Endothelial cell of umbilical vein (primary cell): ENCODE data around the gene PCYOX1L. TPM values are rescaled to one million over a fixed set of nuclear protein-coding genes. Genes with fewer than 3 reads are reported as not detected.

Experiments used
- BruUV-seq: library from RNA; stranded (reverse); fragments of 400-500 nt; replicated peaks from 2 replicates; lab custom pipeline; 2021; lab: Mats Ljungman, UMichigan
- CTCF ChIA-PET: fragments of 300-600, 350-600 bp; sonication (Branson Sonifier 250); formaldehyde crosslinking; loops from one replicate; lab custom pipeline; 2021; ENCODE audit warnings: antibody characterized with exemption, inconsistent platforms; lab: Charles Lee
- POLR2A ChIA-PET: fragments of 300-600, 350-600 bp; sonication (Branson Sonifier 250); formaldehyde crosslinking; loops from one replicate; lab custom pipeline; 2021; ENCODE audit warnings: antibody characterized with exemption, inconsistent platforms; lab: Charles Lee
- DNase-seq: peaks from one replicate; pipeline ENCODE4 v3.0.0-alpha.2; 2011; ENCODE audit warnings: low read depth, low spot score
- FAIRE-seq: peaks from 2 replicates; lab custom pipeline; 2011; peaks lifted over from hg19 to GRCh38; lab: Jason Lieb, UNC
- H2AFZ ChIP-seq: 2 replicates; pipeline ENCODE4 v1.6.0; 2012; ENCODE audit warnings: low read depth, low read length, control low read depth, inconsistent platforms
- H3K27ac ChIP-seq: 2 replicates; pipeline ENCODE4 v1.5.1; 2011; ENCODE audit warnings: low read depth, mild to moderate bottlenecking, control low read depth, low read length, moderate library complexity; ENCODE audit not compliant: insufficient read depth
- H3K27me3 ChIP-seq, 2 experiments: 2 replicates each; pipeline versions ENCODE4 v1.6.0 to v1.6.1; 2011; ENCODE audit warnings: low read length in 2 of 2, mixed read lengths in 1 of 2; ENCODE audit not compliant: control insufficient read depth in 2 of 2, insufficient read depth in 2 of 2
- H3K36me3 ChIP-seq, 2 experiments: 2 replicates in 1 of 2; 3 replicates in 1 of 2; pipeline ENCODE4 v1.5.1; 2011; ENCODE audit warnings: low read length in 2 of 2, mild to moderate bottlenecking in 1 of 2, moderate library complexity in 1 of 2; ENCODE audit not compliant: control insufficient read depth in 2 of 2, insufficient read depth in 2 of 2; ENCODE audit errors: extremely low read depth in 1 of 2
- H3K4me1 ChIP-seq: 3 replicates; pipeline ENCODE4 v1.5.1; 2011; ENCODE audit warnings: mild to moderate bottlenecking, low read length; ENCODE audit not compliant: control insufficient read depth, insufficient read depth; ENCODE audit errors: extremely low read depth
- H3K4me2 ChIP-seq: 2 replicates; pipeline ENCODE4 v1.6.1; 2011; ENCODE audit warnings: low read length, control low read depth, mixed read lengths; ENCODE audit not compliant: insufficient read depth
- H3K4me3 ChIP-seq, 3 experiments: fragments of 200-600 bp in 1 of 3; sonication (generic), shearing (Covaris generic) in 1 of 3; replicated peaks in 1 of 3; 2 replicates each; pipeline ENCODE4 v1.5.1; 2011 to 2016; ENCODE audit warnings: control low read depth in 3 of 3, low read length in 3 of 3, mild to moderate bottlenecking in 2 of 3, inconsistent platforms in 1 of 3, low read depth in 1 of 3, moderate library complexity in 1 of 3; ENCODE audit not compliant: insufficient read depth in 1 of 3
- H3K79me2 ChIP-seq: 2 replicates; pipeline ENCODE4 v1.6.0; 2012; ENCODE audit warnings: low read length, inconsistent platforms; ENCODE audit not compliant: control insufficient read depth, insufficient read depth
- H3K9ac ChIP-seq: replicated peaks from 2 replicates; pipeline ENCODE3; 2011; ENCODE audit warnings: low read length, control low read depth; ENCODE audit not compliant: insufficient read depth; ENCODE audit errors: extremely low read depth
- H3K9me1 ChIP-seq: replicated peaks from 3 replicates; pipeline ENCODE4 v1.6.0; 2011; ENCODE audit warnings: mild to moderate bottlenecking, low read length; ENCODE audit not compliant: control insufficient read depth, insufficient read depth; ENCODE audit errors: extremely low read depth
- H3K9me3 ChIP-seq: replicated peaks from 2 replicates; pipeline ENCODE4 v1.5.1; 2012; ENCODE audit warnings: low read length, inconsistent platforms; ENCODE audit not compliant: control insufficient read depth, insufficient read depth
- H4K20me1 ChIP-seq: replicated peaks from 2 replicates; pipeline ENCODE3; 2011; ENCODE audit warnings: mild to moderate bottlenecking, low read length; ENCODE audit not compliant: control insufficient read depth, insufficient read depth; ENCODE audit errors: extremely low read depth
- EZH2 ChIP-seq: IDR thresholded peaks from 2 replicates; pipeline ENCODE4 v1.6.1; 2012; ENCODE audit warnings: borderline replicate concordance, low read depth, mild to moderate bottlenecking, moderate library complexity, low read length, inconsistent platforms; ENCODE audit not compliant: severe bottlenecking
- FOS ChIP-seq: IDR thresholded peaks from 2 replicates; pipeline ENCODE4 v1.6.1; 2011; ENCODE audit warnings: mild to moderate bottlenecking, low read length, moderate library complexity, borderline replicate concordance; ENCODE audit not compliant: insufficient read depth
- GATA2 ChIP-seq: IDR thresholded peaks from 2 replicates; pipeline ENCODE4 v1.7.0; 2011; ENCODE audit warnings: low read depth, mild to moderate bottlenecking, moderate library complexity, mixed read lengths, low read length; ENCODE audit not compliant: insufficient read length, insufficient read depth
- JUN ChIP-seq: IDR thresholded peaks from 2 replicates; pipeline ENCODE4 v1.6.1; 2011; ENCODE audit warnings: borderline replicate concordance, low read depth; ENCODE audit not compliant: insufficient read length, insufficient read depth
- MYC ChIP-seq: IDR thresholded peaks from one replicate; pipeline ENCODE4 v1.6.1; 2011; ENCODE audit warnings: mild to moderate bottlenecking, low read depth, low read length
- POLR2A ChIP-seq: IDR thresholded peaks from 2 replicates; pipeline ENCODE4 v1.6.1; 2012; ENCODE audit warnings: low read depth, mild to moderate bottlenecking, control low read depth, low read length
- POLR2AphosphoS5 ChIP-seq: IDR thresholded peaks from 2 replicates; pipeline ENCODE4 v1.6.1; 2012; ENCODE audit warnings: low read depth, mild to moderate bottlenecking, control low read depth, low read length, moderate library complexity; ENCODE audit not compliant: insufficient read depth
- dilution Hi-C: fragments of 300-500 bp; cut with MboI; formaldehyde crosslinking; loops from one replicate; pipeline ENCODE4 v1.15.0; 2019; ENCODE audit warnings: low sequenced_read_pairs; ENCODE audit not compliant: extremely low pct_ligation_motif_present
- intact Hi-C: fragments of 100-400 bp; cut with micrococcal nuclease; formaldehyde crosslinking; loops from one replicate; pipeline ENCODE4 v1.10.0; 2022
- polyA plus RNA-seq, 4 experiments: library from polyadenylated mRNA; depleted of rRNA in 3 of 4; stranded (reverse) in 3 of 4; unstranded in 1 of 4; fragments of >200 nt; gene quantifications; 2 replicates each; pipeline versions ENCODE4 v1.2.1 to v1.2.3, GENCODE V29; 2011 to 2012; ENCODE audit warnings: missing spikeins in 1 of 4
- total RNA-seq: library from RNA; stranded (reverse); gene quantifications from 2 replicates; pipeline ENCODE4 v1.2.3, GENCODE V29; 2021
- TF ChIP-seq, protein P1 (sequence below): IDR thresholded peaks from 2 replicates; pipeline ENCODE4 v1.6.1; 2011; ENCODE audit not compliant: insufficient read depth, insufficient read length
- TF ChIP-seq, protein P2 (sequence below), 2 donors: IDR thresholded peaks; 1 replicate in 1 of 2; 2 replicates in 1 of 2; pipeline ENCODE4 v1.5.1; 2011; ENCODE audit warnings: low read length in 2 of 2, mild to moderate bottlenecking in 2 of 2, moderate library complexity in 2 of 2, control low read depth in 1 of 2, inconsistent platforms in 1 of 2, low read depth in 1 of 2; ENCODE audit not compliant: insufficient read depth in 1 of 2; ENCODE audit errors: extremely low read depth in 1 of 2

PCYOX1L gene
- total and polyA plus RNA-seq, 2 donors (not counting 3 experiments of a cell fraction or from before 2014, with no cell fraction given): 23.3 to 28.1 TPM

DNA sequence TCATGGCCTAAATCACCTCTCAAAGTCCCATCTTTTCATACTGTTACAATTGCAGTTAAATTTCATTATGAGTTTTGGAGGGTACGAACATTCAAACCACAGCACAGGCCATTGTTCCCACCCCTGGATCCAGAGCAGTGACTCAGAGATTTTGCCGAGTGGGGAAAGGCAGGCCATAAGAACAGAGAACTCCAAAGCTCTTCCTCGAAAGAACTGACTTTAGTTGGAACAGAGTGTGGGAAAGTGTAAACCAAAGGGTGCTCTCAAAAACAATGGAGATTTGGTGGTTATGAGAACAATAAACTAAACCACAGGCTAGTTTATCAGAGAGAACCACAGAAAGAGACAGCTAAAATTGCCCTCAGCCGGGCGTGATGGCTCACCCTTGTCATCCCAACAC lies 32.0 kb upstream of the PCYOX1L start:
- no peak for DNase-seq
- no peaks in the 10 kb centered on the region for H3K9me3 ChIP-seq

More for the DNA sequence above, 32.0 kb upstream of the PCYOX1L start:
- Histone ChIP-seq H3K27ac (peak overlapping the region; percentile 10), H3K36me3 (peaks cover 3% of the 10 kb centered on the region in 2 experiments), H3K79me2 (no peaks in the 10 kb centered on the region), H4K20me1 (no peaks in the 10 kb centered on the region), H3K4me3 (no peak overlapping the region), H2AFZ (no peak overlapping the region), H3K4me2 (no peak overlapping the region), H3K27me3 (no peaks in the 10 kb centered on the region), H3K9me1 (no peaks in the 10 kb centered on the region), H3K4me1 (peaks cover 44% of the 10 kb centered on the region), H3K9ac (no peak overlapping the region)
- ChIA-PET POLR2A (no interaction called here), CTCF (interaction anchor here (1.1 to 2.2 kb wide), 4 partner anchors 8 to 46 kb away, joined by 3 to 8 read pairs (median 6); no protein-coding TSS in a partner anchor)
- TF ChIP-seq, protein P1, sequence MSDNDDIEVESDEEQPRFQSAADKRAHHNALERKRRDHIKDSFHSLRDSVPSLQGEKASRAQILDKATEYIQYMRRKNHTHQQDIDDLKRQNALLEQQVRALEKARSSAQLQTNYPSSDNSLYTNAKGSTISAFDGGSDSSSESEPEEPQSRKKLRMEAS: no peak
- TF ChIP-seq FOS (no peak), GATA2 (no peak), MYC (no peak), EZH2 (no peak), POLR2A (no peak), POLR2AphosphoS5 (no peak), JUN (no peak)
- TF ChIP-seq, protein P2, sequence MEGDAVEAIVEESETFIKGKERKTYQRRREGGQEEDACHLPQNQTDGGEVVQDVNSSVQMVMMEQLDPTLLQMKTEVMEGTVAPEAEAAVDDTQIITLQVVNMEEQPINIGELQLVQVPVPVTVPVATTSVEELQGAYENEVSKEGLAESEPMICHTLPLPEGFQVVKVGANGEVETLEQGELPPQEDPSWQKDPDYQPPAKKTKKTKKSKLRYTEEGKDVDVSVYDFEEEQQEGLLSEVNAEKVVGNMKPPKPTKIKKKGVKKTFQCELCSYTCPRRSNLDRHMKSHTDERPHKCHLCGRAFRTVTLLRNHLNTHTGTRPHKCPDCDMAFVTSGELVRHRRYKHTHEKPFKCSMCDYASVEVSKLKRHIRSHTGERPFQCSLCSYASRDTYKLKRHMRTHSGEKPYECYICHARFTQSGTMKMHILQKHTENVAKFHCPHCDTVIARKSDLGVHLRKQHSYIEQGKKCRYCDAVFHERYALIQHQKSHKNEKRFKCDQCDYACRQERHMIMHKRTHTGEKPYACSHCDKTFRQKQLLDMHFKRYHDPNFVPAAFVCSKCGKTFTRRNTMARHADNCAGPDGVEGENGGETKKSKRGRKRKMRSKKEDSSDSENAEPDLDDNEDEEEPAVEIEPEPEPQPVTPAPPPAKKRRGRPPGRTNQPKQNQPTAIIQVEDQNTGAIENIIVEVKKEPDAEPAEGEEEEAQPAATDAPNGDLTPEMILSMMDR (IDR thresholded peaks at IDR 0.05; ENCODE audit: extremely low read depth in 1 of 2, insufficient read depth in 1 of 2, low read depth in 1 of 2, low read length in 2 of 2): no peak
- dilution Hi-C loops: no loop called here
- FAIRE-seq: peak; percentile 46
- intact Hi-C loops: no loop called here
- no TSS peak for BruUV-seq
